HUES6 (cell line): ENCODE data around the gene RGS14.

ENCODE experiments used
- H3K27ac ChIP-seq: 2 replicates; pipeline ENCODE4 v1.7.0; 2013; ENCODE audit warnings: low read depth, mild to moderate bottlenecking, low read length, inconsistent platforms
- H3K27me3 ChIP-seq: 2 replicates; pipeline ENCODE4 v1.6.1; 2013; ENCODE audit warnings: low read length; ENCODE audit not compliant: control insufficient read depth, insufficient read depth
- H3K36me3 ChIP-seq: 2 replicates; pipeline ENCODE4 v1.6.1; 2013; ENCODE audit warnings: low read length; ENCODE audit not compliant: control insufficient read depth, insufficient read depth
- H3K4me1 ChIP-seq: 2 replicates; pipeline ENCODE4 v1.6.1; 2013; ENCODE audit warnings: low read length; ENCODE audit not compliant: control insufficient read depth, insufficient read depth
- H3K4me3 ChIP-seq: 2 replicates; pipeline ENCODE4 v1.5.1; 2013; ENCODE audit warnings: low read depth, low read length
- H3K9ac ChIP-seq: one replicate; pipeline ENCODE4 v1.6.1; 2013; ENCODE audit warnings: mild to moderate bottlenecking, low read length
- H3K9me3 ChIP-seq: 2 replicates; pipeline ENCODE4 v1.6.1; 2013; ENCODE audit warnings: low read depth, low read length; ENCODE audit not compliant: control insufficient read depth, insufficient read depth

The RGS14 gene

DNA sequence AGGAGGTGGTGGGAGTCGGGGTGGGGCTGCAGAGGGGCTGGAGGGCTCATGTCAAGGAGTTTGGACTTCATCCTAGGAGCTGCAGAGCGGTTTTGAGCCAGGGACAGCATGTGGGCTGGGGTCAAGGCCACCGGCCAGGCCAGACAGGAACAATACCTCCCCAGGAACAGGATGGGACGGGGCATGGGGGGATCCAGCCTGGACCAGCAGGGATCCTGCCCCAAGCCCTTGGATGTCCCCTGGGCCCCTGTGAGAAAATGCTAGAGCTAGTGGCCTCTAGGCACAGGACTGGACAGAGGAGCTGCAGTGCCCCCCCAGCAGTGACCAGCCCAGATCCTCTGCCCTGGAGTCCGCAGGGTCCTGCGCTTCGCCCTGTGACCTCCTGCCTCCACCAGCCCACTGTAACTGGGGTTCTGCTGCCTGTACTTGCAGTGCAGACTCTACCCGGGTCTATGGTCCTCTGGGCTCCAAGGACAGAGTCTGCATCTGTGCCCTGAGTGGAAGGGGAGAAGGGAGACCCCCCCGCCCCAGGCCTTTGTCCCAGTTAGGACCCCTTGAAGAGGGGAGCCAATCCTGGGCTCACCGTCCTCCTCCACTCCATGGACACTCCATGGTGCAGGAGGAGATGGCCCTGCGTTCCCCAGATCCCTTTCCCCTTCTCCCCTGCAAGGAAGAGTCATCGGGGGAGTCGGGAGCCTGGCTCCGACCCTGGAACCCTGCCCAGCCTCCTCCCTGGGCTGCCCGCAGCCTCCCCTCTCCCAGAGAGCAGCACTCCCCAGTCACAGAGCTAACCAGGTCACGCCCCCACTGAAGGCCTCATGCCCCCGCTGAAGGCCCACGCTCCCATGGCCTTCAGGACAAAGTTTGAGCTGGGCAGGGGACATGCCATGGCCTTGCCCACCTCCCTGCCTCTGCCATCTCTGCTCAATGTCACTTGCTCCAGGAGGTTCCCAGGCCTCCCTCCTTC lies 43.1 kb upstream of the RGS14 start:
- Histone ChIP-seq H3K4me3 (no peak overlapping the region), H3K4me1 (peaks cover 23% of the 10 kb centered on the region), H3K9ac (no peak overlapping the region), H3K36me3 (no peaks in the 10 kb centered on the region), H3K9me3 (no peaks in the 10 kb centered on the region), H3K27ac (no peak overlapping the region), H3K27me3 (no peaks in the 10 kb centered on the region)

- Histone ChIP-seq H3K27me3 (no peaks in the 10 kb centered on the region), H3K36me3 (no peaks in the 10 kb centered on the region), H3K4me1 (peaks cover 16% of the 10 kb centered on the region), H3K9ac (no peak overlapping the region), H3K27ac (no peak overlapping the region), H3K4me3 (no peak overlapping the region), H3K9me3 (peaks cover 7% of the 10 kb centered on the region; the same call in 1 of the 2 replicates)
These were observed 42.3 kb upstream of the RGS14 start for GRCh38 chr5:177315411-177315810.

GRCh38 chr5:177316005-177316404 lies 41.7 kb upstream of the RGS14 start:
- no peak overlapping the region for H3K9ac ChIP-seq
- H3K4me1 ChIP-seq: peaks cover 10% of the 10 kb centered on the region; the same call in 1 of the 2 replicates
- H3K4me3 ChIP-seq: no peak overlapping the region
- peaks cover 7% of the 10 kb centered on the region; the same call in 1 of the 2 replicates for H3K9me3 ChIP-seq
- peaks cover 3% of the 10 kb centered on the region; the same call in 1 of the 2 replicates for H3K36me3 ChIP-seq
- no peaks in the 10 kb centered on the region for H3K27me3 ChIP-seq
- H3K27ac ChIP-seq: no peak overlapping the region

DNA sequence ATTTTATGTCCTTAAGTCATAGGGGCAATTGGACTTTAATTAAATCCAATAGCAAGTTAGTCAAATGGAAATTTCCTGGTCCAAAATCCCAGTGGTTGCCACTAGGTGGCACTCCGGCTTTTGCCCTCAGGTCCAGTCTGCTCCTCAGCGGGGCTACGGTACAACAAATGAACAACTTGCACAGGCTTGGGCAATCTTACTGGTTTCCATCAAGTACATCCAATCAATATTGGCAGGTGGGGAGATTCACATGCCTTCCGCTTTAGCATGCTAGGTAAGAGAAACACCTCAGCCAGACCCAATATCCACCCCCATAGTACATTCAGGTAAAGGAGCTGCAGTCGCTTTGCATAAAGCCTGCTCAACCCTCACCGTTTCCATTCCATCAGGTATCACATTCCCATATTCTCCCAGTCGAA lies 39.8 kb upstream of the RGS14 start:
- Histone ChIP-seq H3K9me3 (peaks cover 7% of the 10 kb centered on the region; the same call in 1 of the 2 replicates), H3K4me1 (0 out of 2 replicates have a peak, but pooled peaks cover 4% of the 10 kb centered on the region), H3K27ac (no peak overlapping the region), H3K4me3 (no peak overlapping the region), H3K36me3 (peaks cover 3% of the 10 kb centered on the region; the same call in 1 of the 2 replicates), H3K9ac (no peak overlapping the region), H3K27me3 (no peaks in the 10 kb centered on the region)

DNA sequence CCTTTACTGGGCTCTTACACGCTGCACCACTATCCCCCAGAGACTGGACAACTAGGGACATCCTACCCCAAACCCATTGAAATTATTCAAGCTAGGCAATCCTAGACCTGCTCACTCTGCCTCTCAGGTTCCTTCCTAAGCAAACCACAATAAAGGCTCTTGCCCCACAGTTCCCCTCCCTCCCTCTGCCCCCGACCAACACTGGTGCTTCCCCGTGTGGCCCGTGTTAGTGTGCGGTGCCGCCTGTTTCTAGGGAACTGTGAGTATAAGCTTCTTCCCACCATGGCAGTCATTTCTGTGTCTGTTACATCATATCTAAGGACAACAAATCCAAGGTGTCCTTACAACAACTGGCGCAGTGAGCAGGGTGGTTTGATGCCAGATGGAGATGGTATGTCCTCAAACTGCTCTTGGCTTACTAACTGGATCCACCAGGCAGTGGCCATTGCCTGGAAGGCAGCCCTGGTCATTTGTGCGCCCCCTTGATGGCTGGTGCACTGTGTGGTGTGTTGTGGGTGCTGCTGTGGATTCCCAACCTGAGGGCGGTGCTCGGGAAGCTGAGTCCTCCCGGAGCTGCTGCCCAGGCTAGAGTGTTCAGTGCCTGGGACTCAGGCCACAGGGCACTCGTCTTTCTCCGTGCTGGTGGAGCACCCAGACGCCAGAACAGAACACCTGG lies 37.7 kb upstream of the RGS14 start:
- H3K4me3 ChIP-seq: no peak overlapping the region
- peaks cover 7% of the 10 kb centered on the region for H3K4me1 ChIP-seq
- H3K27me3 ChIP-seq: no peaks in the 10 kb centered on the region
- H3K9me3 ChIP-seq: peaks cover 7% of the 10 kb centered on the region; the same call in 1 of the 2 replicates
- H3K9ac ChIP-seq: no peak overlapping the region
- H3K36me3 ChIP-seq: peaks cover 3% of the 10 kb centered on the region; the same call in 1 of the 2 replicates
- H3K27ac ChIP-seq: no peak overlapping the region

DNA sequence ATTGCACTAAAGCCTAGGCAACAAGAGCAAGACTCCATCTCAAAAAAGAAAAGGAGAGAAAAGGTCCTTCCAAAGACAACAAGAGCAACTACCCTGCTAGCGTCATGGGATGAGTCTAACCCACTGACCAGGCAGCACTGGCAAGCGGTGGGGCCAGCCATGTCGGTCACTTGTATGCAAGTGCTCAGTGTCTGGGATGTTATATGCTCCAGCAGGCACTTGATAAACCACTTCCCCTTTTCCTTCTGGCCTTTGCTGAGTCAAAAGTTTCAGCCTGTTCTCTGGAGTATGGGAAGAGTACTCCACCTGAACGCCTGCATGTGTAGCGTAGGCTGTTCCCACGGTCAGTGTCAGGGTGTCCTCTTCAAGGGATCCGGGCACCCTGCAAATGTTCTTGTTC lies 36.8 kb upstream of the RGS14 start:
- H3K36me3 ChIP-seq: peaks cover 3% of the 10 kb centered on the region; the same call in 1 of the 2 replicates
- no peak overlapping the region for H3K27ac ChIP-seq
- H3K4me3 ChIP-seq: no peak overlapping the region
- no peak overlapping the region for H3K9ac ChIP-seq
- H3K27me3 ChIP-seq: no peaks in the 10 kb centered on the region
- H3K9me3 ChIP-seq: peaks cover 7% of the 10 kb centered on the region; the same call in 1 of the 2 replicates
- H3K4me1 ChIP-seq: peaks cover 16% of the 10 kb centered on the region

DNA sequence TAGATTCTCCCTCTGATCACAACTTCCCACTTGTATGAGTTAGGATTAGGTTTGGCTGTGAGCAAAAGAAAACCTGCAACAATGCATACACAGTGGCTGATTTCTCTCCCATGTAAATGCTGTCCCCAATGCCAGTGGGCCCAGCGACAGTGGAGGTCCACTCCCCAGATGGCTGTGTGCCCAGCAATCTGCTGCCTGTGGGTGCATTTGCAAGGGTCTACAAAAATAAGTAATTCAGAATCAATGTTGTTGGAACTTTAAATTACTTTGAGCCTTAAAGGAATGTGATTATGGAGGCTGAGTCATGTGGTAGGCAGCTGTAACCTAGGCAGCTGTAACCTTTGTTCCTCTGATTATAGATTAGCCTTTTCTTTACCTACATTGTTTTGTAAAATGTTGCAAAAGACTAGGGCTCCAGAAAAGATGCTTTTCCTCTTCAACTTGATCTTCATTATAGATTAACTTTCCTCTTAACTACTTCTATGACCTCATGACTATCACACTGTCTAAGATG lies 31.8 kb upstream of the RGS14 start:
- H3K9ac ChIP-seq: peak overlapping the region; percentile 81
- peaks cover 18% of the 10 kb centered on the region for H3K36me3 ChIP-seq
- H3K9me3 ChIP-seq: no peaks in the 10 kb centered on the region
- peaks cover 19% of the 10 kb centered on the region for H3K4me1 ChIP-seq
- H3K4me3 ChIP-seq: peak overlapping the region; percentile 22; the same call in 1 of the 2 replicates
- peak overlapping the region; percentile 93 for H3K27ac ChIP-seq
- no peaks in the 10 kb centered on the region for H3K27me3 ChIP-seq

DNA sequence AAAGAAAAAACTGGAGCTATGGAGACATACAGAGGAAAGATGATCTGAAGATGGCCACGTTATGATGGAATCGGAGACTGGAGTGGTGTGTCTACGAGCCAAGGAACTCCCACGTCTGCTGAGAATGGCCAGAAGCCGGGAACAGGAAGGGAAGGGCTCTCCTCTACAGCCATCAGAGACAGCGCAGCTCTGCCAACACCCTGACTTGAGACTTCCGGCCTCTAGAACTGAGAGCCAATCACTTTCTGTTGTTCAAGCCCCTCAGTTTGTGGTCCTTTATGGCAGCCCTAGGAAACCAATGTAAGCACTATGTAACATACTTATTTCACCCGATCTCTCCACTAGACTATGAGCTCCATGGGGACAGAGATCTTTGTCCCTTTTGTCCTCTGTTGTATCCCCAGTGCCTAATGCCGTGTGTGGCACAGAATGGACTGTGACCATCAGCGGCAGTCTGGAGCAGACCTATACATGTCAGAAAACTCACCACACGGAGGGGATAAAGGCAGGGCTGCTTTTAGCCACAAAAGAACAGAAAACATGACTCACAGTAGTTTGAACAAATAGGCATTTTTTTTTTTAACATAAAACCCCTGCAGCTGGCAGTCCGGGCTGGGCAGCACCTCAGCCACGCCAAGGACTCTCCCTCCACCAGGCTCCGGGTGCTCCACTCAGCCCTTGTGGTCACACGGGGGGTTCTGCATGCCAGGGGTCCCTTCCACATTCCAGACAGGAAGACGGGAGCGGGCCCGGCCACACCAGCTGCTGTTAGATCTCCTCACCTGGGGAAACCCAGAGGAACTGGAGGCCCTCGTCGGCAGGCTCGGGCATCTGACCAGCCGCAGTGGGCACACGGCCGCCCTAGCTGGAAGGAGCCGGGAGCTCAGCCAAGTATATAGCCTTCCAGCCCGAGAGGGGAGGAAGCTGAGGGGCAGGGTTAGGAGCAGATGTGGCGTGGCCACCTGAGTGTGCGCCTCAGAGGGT lies 29.9 kb upstream of the RGS14 start:
- H3K9ac ChIP-seq: no peak overlapping the region
- H3K4me3 ChIP-seq: no peak overlapping the region
- H3K27ac ChIP-seq: peak overlapping the region; percentile 7; the same call in 1 of the 2 replicates
- no peaks in the 10 kb centered on the region for H3K9me3 ChIP-seq
- no peaks in the 10 kb centered on the region for H3K27me3 ChIP-seq
- H3K36me3 ChIP-seq: peaks cover 33% of the 10 kb centered on the region
- H3K4me1 ChIP-seq: peaks cover 19% of the 10 kb centered on the region

DNA sequence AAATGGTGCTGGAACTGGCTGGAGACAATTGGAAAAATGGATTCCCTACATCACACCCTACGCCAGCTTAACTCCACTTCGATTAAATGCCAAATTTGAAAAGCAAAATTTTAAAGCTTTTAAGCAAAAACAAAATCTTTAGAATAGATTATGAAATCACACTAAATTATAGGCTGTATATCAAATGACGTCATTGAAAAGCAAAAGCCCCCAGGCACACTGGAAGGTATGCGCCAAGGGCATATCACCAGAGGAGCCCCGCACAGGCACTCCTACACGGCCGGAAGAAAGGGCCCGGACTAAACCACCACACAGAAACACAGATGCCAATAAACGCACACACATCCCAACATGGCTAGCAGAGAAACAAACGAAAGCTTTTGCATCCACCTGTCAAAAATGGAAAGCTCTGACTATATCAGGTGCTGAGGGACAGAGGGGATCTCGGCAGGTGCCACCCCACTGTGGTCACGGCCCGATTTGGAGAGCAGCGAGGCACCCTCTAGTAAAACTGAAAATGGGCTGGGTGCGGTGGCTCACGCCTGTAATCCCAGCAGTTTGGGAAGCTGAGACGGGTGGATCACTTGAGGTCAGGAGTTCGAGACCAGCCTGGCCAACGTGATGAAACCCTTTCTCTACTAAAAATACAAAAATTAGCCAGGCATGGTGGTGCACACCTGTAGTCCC lies 29.0 kb upstream of the RGS14 start:
- Histone ChIP-seq H3K36me3 (peaks cover 41% of the 10 kb centered on the region), H3K9me3 (no peaks in the 10 kb centered on the region), H3K4me3 (no peak overlapping the region), H3K27ac (peak overlapping the region; percentile 7; the same call in 1 of the 2 replicates), H3K4me1 (peaks cover 19% of the 10 kb centered on the region), H3K9ac (no peak overlapping the region), H3K27me3 (no peaks in the 10 kb centered on the region)
